GM19099 (cell line): ENCODE measurements around the gene DPT.

Experiments used
- POLR2A ChIP-seq: IDR thresholded peaks from 3 replicates; pipeline ENCODE4 v1.6.1; 2011; ENCODE audit warnings: low read depth; ENCODE audit not compliant: insufficient read length; ENCODE audit errors: extremely low read depth

Gene DPT

GRCh38 chr1:168725060-168725459 is 3.9 kb downstream of the DPT start:
- no peak for TF ChIP-seq POLR2A

GRCh38 chr1:168723000-168723399 is 6.0 kb downstream of the DPT start:
- no peak for TF ChIP-seq POLR2A

GRCh38 chr1:168720839-168721238 is 8.2 kb downstream of the DPT start:
- no peak for TF ChIP-seq POLR2A

- no peak for TF ChIP-seq POLR2A
Observed at GRCh38 chr1:168719306-168720111, 9.5 kb downstream of the DPT start.

GRCh38 chr1:168717906-168718891 is 10.8 kb downstream of the DPT start:
- TF ChIP-seq POLR2A: no peak

GRCh38 chr1:168714012-168714411 is 15.0 kb downstream of the DPT start:
- no peak for TF ChIP-seq POLR2A

GRCh38 chr1:168709405-168710363 is 19.3 kb downstream of the DPT start:
- TF ChIP-seq POLR2A: no peak

GRCh38 chr1:168708698-168709404 is 20.2 kb downstream of the DPT start:
- no peak for TF ChIP-seq POLR2A

- TF ChIP-seq POLR2A: no peak
Observed at GRCh38 chr1:168706391-168706992, 22.5 kb downstream of the DPT start.

GRCh38 chr1:168700575-168701268 is 28.3 kb downstream of the DPT start:
- TF ChIP-seq POLR2A: no peak

GRCh38 chr1:168698453-168698852 is 30.6 kb downstream of the DPT start:
- TF ChIP-seq POLR2A: no peak

- TF ChIP-seq POLR2A: no peak
Observed at GRCh38 chr1:168697356-168698126, 31.5 kb downstream of the DPT start.
